Kidney (tissue), 14 donors: Measurements from ENCODE around the gene SRP14. TPM values are rescaled to one million over a fixed set of nuclear protein-coding genes. Genes with fewer than 3 reads are reported as not detected.

Experiments used
- DNase-seq, 5 donors: peaks; one replicate each; pipeline ENCODE4 v3.0.0-alpha.2; 2013 to 2020
- FAIRE-seq: peaks from 2 replicates; lab custom pipeline; 2012; peaks lifted over from hg19 to GRCh38; lab: Jason Lieb, UNC
- H3K27ac ChIP-seq, 2 donors: one replicate each; pipeline ENCODE4 v1.7.0; 2013; ENCODE audit warnings: low read depth in 2 of 2, low read length in 2 of 2, inconsistent platforms in 1 of 2
- H3K27me3 ChIP-seq: one replicate; pipeline ENCODE4 v1.7.1; 2013; ENCODE audit warnings: low read length, inconsistent platforms; ENCODE audit not compliant: control insufficient read depth, insufficient read depth
- H3K36me3 ChIP-seq, 3 donors: one replicate each; pipeline versions ENCODE4 v1.7.0 to v1.7.1; 2013; ENCODE audit warnings: low read length in 3 of 3, control low read depth in 1 of 3, inconsistent platforms in 1 of 3; ENCODE audit not compliant: insufficient read depth in 3 of 3, control insufficient read depth in 2 of 3
- H3K4me1 ChIP-seq, 3 donors: one replicate each; pipeline versions ENCODE4 v1.7.0 to v1.7.1; 2013; ENCODE audit warnings: low read length in 3 of 3, inconsistent platforms in 1 of 3, low read depth in 1 of 3; ENCODE audit not compliant: control insufficient read depth in 2 of 3, insufficient read depth in 2 of 3
- H3K4me3 ChIP-seq, 3 donors: one replicate each; pipeline versions ENCODE4 v1.7.0 to v1.8.1; 2013; ENCODE audit warnings: low read length in 3 of 3, control low read depth in 1 of 3, inconsistent platforms in 1 of 3
- H3K9ac ChIP-seq, 3 donors: one replicate each; pipeline versions ENCODE4 v1.7.0 to v1.7.1; 2013; ENCODE audit warnings: low read length in 3 of 3, control low read depth in 1 of 3, inconsistent platforms in 1 of 3
- H3K9me3 ChIP-seq, 3 donors: one replicate each; pipeline versions ENCODE4 v1.7.0 to v1.7.1; 2013; ENCODE audit warnings: low read length in 3 of 3, control low read depth in 1 of 3, inconsistent platforms in 1 of 3; ENCODE audit not compliant: control insufficient read depth in 2 of 3, insufficient read depth in 1 of 3
- intact Hi-C: fragments of 100-400 bp; cut with DNase I; formaldehyde crosslinking; loops from one replicate; pipeline ENCODE4 v1.11.1; 2022
- polyA plus RNA-seq: library from polyadenylated mRNA; stranded (reverse); fragments of 350-450 nt; fragmentation: Illumina TruSeq; extraction: RNeasy Lipid Tissue Mini Kit (QIAGEN cat#74804); gene quantifications from one replicate; pipeline ENCODE4 v1.2.3, GENCODE V29; 2014; ENCODE audit warnings: low read depth, low replicate concordance; ENCODE audit not compliant: insufficient read depth
- total RNA-seq: library from RNA; stranded (reverse); fragmentation: NEBNext Ultra II Directional; extraction: Animal tissue kit (Norgen Biotek cat#: 25700); gene quantifications from one replicate; pipeline ENCODE4 v1.2.1, GENCODE V29; 2021
- TF ChIP-seq, protein P1 (sequence below): IDR thresholded peaks from 3 replicates; pipeline ENCODE4 v1.5.1; 2012; ENCODE audit warnings: mild to moderate bottlenecking, moderate library complexity, borderline replicate concordance; ENCODE audit not compliant: insufficient read depth; ENCODE audit errors: extremely low read depth
- donor health status: control.
- donor health status: control.
- donor health status: control.
- donor health status: control.
- donor health status: control.
- donor health status: DM: yes; HTN: yes; CAD: no.
- donor health status: Normal renal cell carcinoma (clear cell type).

SRP14 gene
- total and polyA plus RNA-seq, 2 donors from 2014 or later, result 190 to 867 TPM

DNA sequence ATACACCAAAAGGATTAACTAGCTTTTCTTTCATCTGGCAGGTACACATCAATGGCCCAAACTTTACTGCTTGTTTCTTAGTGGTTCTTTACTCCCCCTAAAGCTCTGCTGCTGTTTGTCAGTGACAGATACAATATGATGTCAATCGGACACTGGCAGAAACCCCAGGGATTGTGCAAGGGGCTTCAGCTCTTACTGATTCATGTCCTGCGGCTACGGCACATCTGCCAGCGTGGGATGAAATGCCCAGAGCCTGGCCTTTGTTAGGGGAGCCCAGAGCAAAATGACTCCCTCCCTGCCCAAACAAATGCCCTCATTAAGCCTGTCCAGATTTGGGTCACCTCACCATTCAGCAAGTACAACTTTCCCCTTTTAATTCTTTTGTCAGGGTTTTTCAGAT is 28.3 kb downstream of the SRP14 start:
- H3K4me1 ChIP-seq, result no peaks in the 10 kb centered on the region
- no peaks in the 10 kb centered on the region for H3K27me3 ChIP-seq
- no peak overlapping the region for H3K4me3 ChIP-seq
- DNase-seq, result no peak
- peaks cover 12 to 39% (median 16%) of the 10 kb centered on the region in 3 donors for H3K36me3 ChIP-seq
- no peak for FAIRE-seq
- TF ChIP-seq, protein P1, sequence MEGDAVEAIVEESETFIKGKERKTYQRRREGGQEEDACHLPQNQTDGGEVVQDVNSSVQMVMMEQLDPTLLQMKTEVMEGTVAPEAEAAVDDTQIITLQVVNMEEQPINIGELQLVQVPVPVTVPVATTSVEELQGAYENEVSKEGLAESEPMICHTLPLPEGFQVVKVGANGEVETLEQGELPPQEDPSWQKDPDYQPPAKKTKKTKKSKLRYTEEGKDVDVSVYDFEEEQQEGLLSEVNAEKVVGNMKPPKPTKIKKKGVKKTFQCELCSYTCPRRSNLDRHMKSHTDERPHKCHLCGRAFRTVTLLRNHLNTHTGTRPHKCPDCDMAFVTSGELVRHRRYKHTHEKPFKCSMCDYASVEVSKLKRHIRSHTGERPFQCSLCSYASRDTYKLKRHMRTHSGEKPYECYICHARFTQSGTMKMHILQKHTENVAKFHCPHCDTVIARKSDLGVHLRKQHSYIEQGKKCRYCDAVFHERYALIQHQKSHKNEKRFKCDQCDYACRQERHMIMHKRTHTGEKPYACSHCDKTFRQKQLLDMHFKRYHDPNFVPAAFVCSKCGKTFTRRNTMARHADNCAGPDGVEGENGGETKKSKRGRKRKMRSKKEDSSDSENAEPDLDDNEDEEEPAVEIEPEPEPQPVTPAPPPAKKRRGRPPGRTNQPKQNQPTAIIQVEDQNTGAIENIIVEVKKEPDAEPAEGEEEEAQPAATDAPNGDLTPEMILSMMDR, result no peak
- no peak overlapping the region for H3K9ac ChIP-seq
- intact Hi-C loops, result no loop called here
- peaks cover 0 to 3% (median 0%) of the 10 kb centered on the region in 3 donors for H3K9me3 ChIP-seq
- H3K27ac ChIP-seq, result no peak overlapping the region

DNA sequence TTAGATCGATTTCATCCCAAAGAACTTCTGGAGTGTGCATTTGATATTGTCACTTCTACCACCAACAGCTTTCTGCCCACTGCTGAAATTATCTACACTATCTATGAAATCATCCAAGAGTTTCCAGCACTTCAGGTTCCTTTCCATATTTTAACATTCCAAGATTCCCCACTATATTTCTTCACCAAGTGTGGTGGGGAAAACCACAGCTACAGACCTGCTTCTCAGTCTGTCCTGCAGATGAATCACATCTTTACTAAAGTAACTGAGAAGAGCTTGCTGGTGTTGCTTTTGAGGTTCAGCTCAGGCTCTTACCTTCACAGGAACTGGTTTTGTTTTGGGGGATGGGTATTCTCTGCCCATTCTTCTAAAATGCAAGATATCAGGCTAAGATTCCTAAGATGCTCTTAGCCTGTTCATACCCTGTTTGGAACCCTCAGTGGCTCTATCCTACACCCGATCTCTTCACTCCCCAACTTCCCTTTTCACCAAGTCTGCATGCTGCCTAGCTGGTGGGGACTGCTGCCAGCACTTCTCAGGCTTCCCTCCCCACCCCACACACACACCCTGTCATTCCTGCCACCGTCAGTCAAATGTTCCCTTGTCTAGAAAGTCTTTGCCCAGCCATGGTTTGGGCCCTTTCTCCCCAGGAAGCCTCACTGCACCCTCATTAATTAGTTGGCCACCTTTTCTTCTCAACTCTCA is 30.8 kb downstream of the SRP14 start:
- H3K9ac ChIP-seq, result no peak overlapping the region
- H3K4me3 ChIP-seq, result no peak overlapping the region
- H3K4me1 ChIP-seq, result no peaks in the 10 kb centered on the region
- no peaks in the 10 kb centered on the region for H3K27me3 ChIP-seq
- H3K27ac ChIP-seq, result no peak overlapping the region
- no peaks in the 10 kb centered on the region for H3K9me3 ChIP-seq
- intact Hi-C loops, result no loop called here
- H3K36me3 ChIP-seq, result peaks cover 12 to 44% (median 21%) of the 10 kb centered on the region in 3 donors
- TF ChIP-seq, protein P1, result no peak
- DNase-seq (no peak), FAIRE-seq (no peak)

DNA sequence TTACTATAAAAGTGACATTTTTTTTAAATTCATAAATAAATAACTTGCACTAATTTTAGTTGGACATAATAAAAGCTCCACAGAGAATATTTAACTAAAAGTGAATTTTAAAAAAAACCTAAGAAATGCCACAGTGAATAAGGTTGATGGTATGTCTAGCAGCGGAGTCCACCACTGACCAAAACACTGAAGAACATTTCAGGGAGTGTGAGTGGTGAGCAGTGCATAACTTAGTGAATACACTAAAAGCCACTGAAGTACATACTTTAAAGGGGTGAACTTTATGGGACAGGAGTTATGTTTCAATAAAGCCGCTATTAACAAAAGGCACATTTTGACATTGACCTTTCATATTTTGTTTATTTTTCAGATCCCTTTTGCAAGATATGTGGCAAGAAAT is 32.3 kb downstream of the SRP14 start:
- no peak overlapping the region for H3K9ac ChIP-seq
- DNase-seq (no peak), FAIRE-seq (no peak)
- peaks cover 6 to 43% (median 23%) of the 10 kb centered on the region in 3 donors for H3K36me3 ChIP-seq
- TF ChIP-seq, protein P1, result no peak
- no peaks in the 10 kb centered on the region for H3K9me3 ChIP-seq
- no peak overlapping the region for H3K4me3 ChIP-seq
- H3K27ac ChIP-seq, result no peak overlapping the region
- intact Hi-C loops, result no loop called here
- H3K27me3 ChIP-seq, result no peaks in the 10 kb centered on the region
- H3K4me1 ChIP-seq, result no peaks in the 10 kb centered on the region
